MCF 10A (cell line): Measurements from ENCODE around the gene HS3ST6. TPM values are rescaled to one million over a fixed set of nuclear protein-coding genes. Genes with fewer than 3 reads are reported as not detected.
A peak's percentile ranks its signal among the peaks of the same experiment; 100 is the strongest.

Experiments used
- BruUV-seq: library from RNA; stranded (reverse); fragments of 400-500 nt; replicated peaks from 2 replicates; lab custom pipeline; 2021; lab: Mats Ljungman, UMichigan
- CTCF ChIA-PET: fragments of 300-600 bp; sonication (Branson Sonifier 250); formaldehyde crosslinking; extraction: SDS; loops from one replicate; lab custom pipeline; 2021; ENCODE audit warnings: antibody characterized with exemption, inconsistent platforms; lab: Yijun Ruan, JAX
- POLR2A ChIA-PET: fragments of 300-600, 350-650 bp; sonication (Branson Sonifier 250); formaldehyde crosslinking; extraction: SDS; loops from one replicate; lab custom pipeline; 2020; ENCODE audit warnings: antibody characterized with exemption, inconsistent platforms; lab: Yijun Ruan, JAX
- DNase-seq: peaks from one replicate; pipeline ENCODE4 v3.0.0-alpha.2; 2018; ENCODE audit not compliant: unreplicated experiment
- H3K27ac Mint-ChIP-seq: one replicate; pipeline ENCODE4 v1.8.0; 2022; ENCODE audit warnings: mild to moderate bottlenecking, low read depth, mixed read lengths; ENCODE audit not compliant: unreplicated experiment
- H3K27me3 Mint-ChIP-seq: one replicate; pipeline ENCODE4 v1.8.0; 2022; ENCODE audit warnings: mixed read lengths; ENCODE audit not compliant: insufficient read depth, unreplicated experiment
- H3K36me3 Mint-ChIP-seq: one replicate; pipeline ENCODE4 v1.8.0; 2022; ENCODE audit warnings: mild to moderate bottlenecking, moderate library complexity, mixed read lengths; ENCODE audit not compliant: insufficient read depth, unreplicated experiment
- H3K4me1 Mint-ChIP-seq: one replicate; pipeline ENCODE4 v1.8.0; 2022; ENCODE audit warnings: mixed read lengths; ENCODE audit not compliant: insufficient read depth, unreplicated experiment
- H3K4me3 Mint-ChIP-seq: one replicate; pipeline ENCODE4 v1.8.0; 2022; ENCODE audit warnings: mild to moderate bottlenecking, moderate library complexity, mixed read lengths; ENCODE audit not compliant: unreplicated experiment
- H3K9me3 Mint-ChIP-seq: one replicate; pipeline ENCODE4 v1.8.0; 2022; ENCODE audit warnings: mixed read lengths; ENCODE audit not compliant: unreplicated experiment
- intact Hi-C: fragments of 100-400 bp; cut with micrococcal nuclease; formaldehyde crosslinking; loops from 2 replicates; pipeline ENCODE4 v1.14.1; 2022
- total RNA-seq: library from RNA; stranded (reverse); gene quantifications from 2 replicates; pipeline ENCODE4 v1.2.3, GENCODE V29; 2022
- TF ChIP-seq, protein P1 (sequence below): fragments of 200-600 bp; IDR thresholded peaks from one replicate; pipeline ENCODE4 v1.8.0; 2022; ENCODE audit warnings: antibody characterized with exemption, mild to moderate bottlenecking; ENCODE audit not compliant: unreplicated experiment

The HS3ST6 gene
- total RNA-seq, 1 experiment from 2014 or later = not detected

DNA sequence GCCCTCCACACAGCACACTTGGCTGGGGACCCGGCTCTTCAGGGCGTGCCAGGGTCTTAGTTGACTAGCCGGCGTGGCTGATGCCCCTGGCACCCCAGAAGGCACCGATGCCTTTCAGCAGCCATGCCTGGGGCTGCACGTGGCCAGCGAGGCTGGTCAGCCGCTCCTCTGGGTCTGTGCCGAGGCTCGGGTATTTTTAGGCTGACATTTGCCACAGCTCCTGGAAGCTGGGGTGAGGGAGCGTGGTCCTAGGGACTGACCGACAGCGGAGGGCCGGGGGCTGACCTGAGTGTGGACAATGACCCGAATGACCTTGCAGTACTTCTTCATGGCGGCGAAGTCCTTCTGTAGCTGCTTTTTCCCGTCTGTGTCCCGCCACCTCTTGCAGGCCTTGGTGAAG lies 32.3 kb upstream of the HS3ST6 start:
- Mint-ChIP-seq H3K27me3 (no peaks in the 10 kb centered on the region), H3K36me3 (no peaks in the 10 kb centered on the region), H3K9me3 (no peaks in the 10 kb centered on the region), H3K4me3 (no peak overlapping the region), H3K27ac (no peak overlapping the region), H3K4me1 (peaks cover 6% of the 10 kb centered on the region)
- DNase-seq = no peak
- TF ChIP-seq, protein P1, sequence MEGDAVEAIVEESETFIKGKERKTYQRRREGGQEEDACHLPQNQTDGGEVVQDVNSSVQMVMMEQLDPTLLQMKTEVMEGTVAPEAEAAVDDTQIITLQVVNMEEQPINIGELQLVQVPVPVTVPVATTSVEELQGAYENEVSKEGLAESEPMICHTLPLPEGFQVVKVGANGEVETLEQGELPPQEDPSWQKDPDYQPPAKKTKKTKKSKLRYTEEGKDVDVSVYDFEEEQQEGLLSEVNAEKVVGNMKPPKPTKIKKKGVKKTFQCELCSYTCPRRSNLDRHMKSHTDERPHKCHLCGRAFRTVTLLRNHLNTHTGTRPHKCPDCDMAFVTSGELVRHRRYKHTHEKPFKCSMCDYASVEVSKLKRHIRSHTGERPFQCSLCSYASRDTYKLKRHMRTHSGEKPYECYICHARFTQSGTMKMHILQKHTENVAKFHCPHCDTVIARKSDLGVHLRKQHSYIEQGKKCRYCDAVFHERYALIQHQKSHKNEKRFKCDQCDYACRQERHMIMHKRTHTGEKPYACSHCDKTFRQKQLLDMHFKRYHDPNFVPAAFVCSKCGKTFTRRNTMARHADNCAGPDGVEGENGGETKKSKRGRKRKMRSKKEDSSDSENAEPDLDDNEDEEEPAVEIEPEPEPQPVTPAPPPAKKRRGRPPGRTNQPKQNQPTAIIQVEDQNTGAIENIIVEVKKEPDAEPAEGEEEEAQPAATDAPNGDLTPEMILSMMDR = no peak
- ChIA-PET CTCF (interaction anchor here (1.1 to 1.3 kb wide), 2 partner anchors 19 to 21 kb away, joined by 3 to 4 read pairs; no protein-coding TSS in a partner anchor), POLR2A (interaction anchor here (0.9 to 5.9 kb wide), 2 partner anchors 13 to 169 kb away, joined by 3 to 53 read pairs; partner anchors contain the start of genes RNF151 and RPS2)
- intact Hi-C loops = no loop called here
- BruUV-seq = no TSS peak

DNA sequence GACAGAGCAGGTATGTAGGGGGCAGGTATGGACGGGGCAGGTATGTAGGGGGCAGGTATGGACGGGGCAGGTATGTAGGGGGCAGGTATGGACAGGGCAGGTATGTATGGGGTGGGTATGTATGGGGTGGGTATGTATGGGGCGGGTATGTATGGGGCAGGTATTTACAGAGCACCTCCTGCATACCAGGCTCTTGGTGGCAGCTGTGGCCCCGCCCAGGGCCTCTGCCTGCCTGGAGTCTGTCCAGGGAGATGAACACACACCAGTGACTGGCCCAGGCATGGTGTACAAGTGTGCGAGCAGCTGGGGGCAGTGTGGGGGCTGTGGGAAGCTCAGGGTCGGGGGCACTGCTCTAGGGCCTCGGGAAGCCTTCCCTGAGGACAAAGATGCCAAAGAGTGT lies 31.8 kb upstream of the HS3ST6 start:
- CTCF ChIA-PET = interaction anchor here (1.1 to 1.3 kb wide), 2 partner anchors 18 to 21 kb away, joined by 3 to 4 read pairs; no protein-coding TSS in a partner anchor
- DNase-seq = peak; percentile 26
- no peak overlapping the region for H3K27ac Mint-ChIP-seq
- TF ChIP-seq, protein P1 = no peak
- no peak overlapping the region for H3K4me3 Mint-ChIP-seq
- no peaks in the 10 kb centered on the region for H3K9me3 Mint-ChIP-seq
- POLR2A ChIA-PET = interaction anchor here (0.9 to 5.9 kb wide), 2 partner anchors 14 to 168 kb away, joined by 3 to 53 read pairs; partner anchors contain the start of genes RNF151 and RPS2
- no TSS peak for BruUV-seq
- intact Hi-C loops = no loop called here
- peaks cover 6% of the 10 kb centered on the region for H3K4me1 Mint-ChIP-seq
- H3K27me3 Mint-ChIP-seq = no peaks in the 10 kb centered on the region
- H3K36me3 Mint-ChIP-seq = no peaks in the 10 kb centered on the region

DNA sequence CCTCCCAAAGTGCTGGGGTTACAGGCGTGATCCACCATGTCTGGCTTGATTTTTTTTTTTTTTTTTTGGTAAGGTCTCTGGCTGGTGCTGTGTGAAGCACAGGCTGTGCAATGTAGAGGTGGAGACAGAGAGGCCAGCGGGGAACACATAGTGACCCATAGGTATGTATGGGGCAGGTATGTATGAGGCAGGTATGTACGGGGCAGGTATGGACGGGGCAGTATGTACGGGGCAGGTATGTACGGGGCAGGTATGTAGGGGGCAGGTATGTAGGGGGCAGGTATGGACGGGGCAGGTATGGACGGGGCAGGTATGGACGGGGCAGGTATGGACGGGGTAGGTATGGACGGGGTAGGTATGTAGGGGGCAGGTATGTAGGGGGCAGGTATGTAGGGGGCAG lies 31.3 kb upstream of the HS3ST6 start:
- Mint-ChIP-seq H3K4me3 (no peak overlapping the region), H3K36me3 (no peaks in the 10 kb centered on the region), H3K9me3 (no peaks in the 10 kb centered on the region), H3K27ac (no peak overlapping the region), H3K4me1 (peaks cover 6% of the 10 kb centered on the region), H3K27me3 (no peaks in the 10 kb centered on the region)
- no TSS peak for BruUV-seq
- DNase-seq = no peak
- ChIA-PET POLR2A (interaction anchor here (0.9 to 5.9 kb wide), 2 partner anchors 10 to 14 kb away, joined by 5 to 53 read pairs; partner anchors contain the start of genes NDUFB10, RNF151 and RPS2), CTCF (interaction anchor here (0.6 to 1.3 kb wide), 4 partner anchors 18 to 1234 kb away, joined by 3 to 4 read pairs (median 3); no protein-coding TSS in a partner anchor)
- TF ChIP-seq, protein P1 = no peak
- intact Hi-C loops = no loop called here

DNA sequence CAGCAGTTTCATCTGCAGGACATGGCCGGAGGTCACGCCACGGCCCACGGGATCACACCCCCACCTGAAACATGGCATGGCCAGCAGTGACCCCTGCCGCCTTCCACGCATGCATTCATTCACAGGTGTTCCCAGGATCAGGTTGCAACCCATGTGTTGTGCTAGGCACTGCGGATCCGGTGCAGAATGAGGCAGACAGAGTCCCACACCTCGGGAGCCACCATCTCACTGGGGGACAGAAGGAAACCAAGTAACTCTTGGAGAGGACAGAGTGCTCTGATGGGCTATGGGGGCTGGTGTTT lies 29.1 kb upstream of the HS3ST6 start:
- no TSS peak for BruUV-seq
- Mint-ChIP-seq H3K36me3 (no peaks in the 10 kb centered on the region), H3K4me3 (no peak overlapping the region), H3K9me3 (no peaks in the 10 kb centered on the region), H3K27ac (no peak overlapping the region), H3K27me3 (no peaks in the 10 kb centered on the region), H3K4me1 (peaks cover under 1% of the 10 kb centered on the region)
- TF ChIP-seq, protein P1 = no peak
- DNase-seq = no peak
- intact Hi-C loops = no loop called here
- ChIA-PET CTCF (interaction anchor here (0.5 to 0.6 kb wide), 2 partner anchors 84 to 514 kb away, joined by 3 read pairs; no protein-coding TSS in a partner anchor), POLR2A (interaction anchor here (0.6 to 0.7 kb wide), 2 partner anchors 48 to 246 kb away, joined by 3 read pairs; no protein-coding TSS in a partner anchor)
